GM18951 (cell line): Measurements from ENCODE around the gene WBP2.
"Not testable (repeated sequence)": the region's sequence is repeated elsewhere in the genome, so short reads cannot be mapped to it uniquely, and the experiment has no call there.

ENCODE experiments used
- POLR2A ChIP-seq: IDR thresholded peaks from 4 replicates; pipeline ENCODE4 v1.6.1; 2011; ENCODE audit warnings: mild to moderate bottlenecking; ENCODE audit not compliant: insufficient read length, insufficient read depth; ENCODE audit errors: extremely low read depth
- in situ Hi-C: fragments of 300-500 bp; cut with MboI; formaldehyde crosslinking; loops from one replicate; pipeline ENCODE4 v1.12.0; 2022; ENCODE audit warnings: low sequenced_read_pairs, mixed read lengths, inconsistent platforms; ENCODE audit not compliant: unreplicated experiment

Gene WBP2

GRCh38 chr17:75894049-75894733 lies 39.1 kb upstream of the WBP2 start:
- in situ Hi-C loops, result no loop called here
- no peak for TF ChIP-seq POLR2A

GRCh38 chr17:75893305-75894048 lies 38.3 kb upstream of the WBP2 start:
- TF ChIP-seq POLR2A, result no peak
- in situ Hi-C loops, result no loop called here

- no peak for TF ChIP-seq POLR2A
- in situ Hi-C loops, result no loop called here
Observed at GRCh38 chr17:75892556-75893224, 37.6 kb upstream of the WBP2 start.

GRCh38 chr17:75891605-75892555 lies 36.7 kb upstream of the WBP2 start:
- no peak for TF ChIP-seq POLR2A
- in situ Hi-C loops, result no loop called here

GRCh38 chr17:75891022-75891604 lies 36.0 kb upstream of the WBP2 start:
- TF ChIP-seq POLR2A, result no peak
- in situ Hi-C loops, result no loop called here

- in situ Hi-C loops, result no loop called here
- TF ChIP-seq POLR2A, result no peak
Observed at GRCh38 chr17:75889454-75889853, 34.3 kb upstream of the WBP2 start.

GRCh38 chr17:75888484-75888883 lies 33.3 kb upstream of the WBP2 start:
- TF ChIP-seq POLR2A, result no peak
- in situ Hi-C loops, result no loop called here

GRCh38 chr17:75885860-75886259 lies 30.7 kb upstream of the WBP2 start:
- in situ Hi-C loops, result not testable (repeated sequence)

GRCh38 chr17:75885431-75885830 lies 30.3 kb upstream of the WBP2 start:
- in situ Hi-C loops, result no loop called here
- no peak for TF ChIP-seq POLR2A

- no peak for TF ChIP-seq POLR2A
- in situ Hi-C loops, result no loop called here
Observed at GRCh38 chr17:75881678-75882454, 26.7 kb upstream of the WBP2 start.

- in situ Hi-C loops, result no loop called here
- TF ChIP-seq POLR2A, result no peak
Observed at GRCh38 chr17:75880266-75880665, 25.1 kb upstream of the WBP2 start.
